ENCODE data around the gene TMCC1.
"Not testable (repeated sequence)": the region's sequence is repeated elsewhere in the genome, so short reads cannot be mapped to it uniquely, and the experiment has no call there.

TMCC1 gene

DNA sequence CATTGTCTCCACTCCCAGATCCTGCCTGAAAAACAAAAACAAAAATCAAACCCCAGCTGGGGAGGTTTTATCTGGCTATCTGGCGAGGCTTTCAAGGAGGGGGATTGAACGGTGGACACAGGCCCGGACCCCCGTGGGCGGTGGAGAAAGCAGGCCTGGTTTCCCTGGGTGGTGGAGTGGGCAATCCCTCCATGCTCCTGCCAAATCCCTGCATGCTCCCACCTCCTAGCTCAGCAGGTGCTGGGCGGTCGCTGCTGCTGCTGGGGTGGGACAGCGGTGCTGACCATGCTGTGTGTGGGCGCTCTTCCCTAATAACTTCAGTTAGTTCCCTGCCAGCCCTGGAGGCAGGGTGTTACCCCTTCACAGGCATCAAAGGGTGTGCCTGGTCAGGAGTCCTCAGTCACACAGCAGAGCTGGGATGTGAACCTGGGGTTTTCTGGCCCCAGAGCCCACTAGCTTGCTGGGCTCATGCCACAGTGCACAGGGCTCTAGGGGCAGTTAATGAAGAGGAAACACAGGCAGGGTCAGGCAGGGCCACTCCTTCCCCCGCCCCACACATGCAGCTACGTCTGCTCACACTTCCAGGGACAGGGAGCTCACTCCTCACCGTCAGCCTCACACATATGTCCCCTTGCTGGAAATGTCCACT is 271.2 kb downstream of the TMCC1 start:
- DNase-seq (ENCODE audit: low read depth): no peak

DNA sequence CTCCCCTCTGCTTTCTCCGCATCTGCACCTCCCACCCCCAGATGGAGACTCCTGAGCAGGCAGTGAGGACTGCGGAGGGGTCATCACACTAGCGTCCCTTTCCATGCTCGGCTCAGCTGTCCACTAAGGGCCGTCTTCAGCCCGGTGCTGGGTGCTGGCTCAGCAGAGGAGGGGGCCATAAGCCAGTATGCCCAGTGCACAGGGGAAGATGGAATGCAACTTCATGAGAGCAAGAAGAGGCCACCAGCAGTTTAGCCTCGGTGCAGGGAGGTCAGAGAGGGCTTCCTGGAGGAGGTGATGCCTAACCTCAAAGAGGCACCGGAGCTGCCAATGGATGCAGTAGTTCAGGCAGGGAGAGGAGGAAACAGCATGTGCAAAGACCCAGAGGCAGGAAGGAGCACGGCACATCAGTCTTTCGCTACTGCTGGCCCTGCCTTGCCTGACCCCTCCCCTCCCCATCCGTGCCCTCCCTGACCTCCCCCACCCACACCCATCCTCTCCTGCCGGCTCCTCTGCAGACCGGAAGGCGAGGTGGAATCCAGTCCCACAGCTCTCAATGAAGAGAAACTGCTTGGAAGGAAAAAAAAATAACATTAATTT is 271.8 kb downstream of the TMCC1 start:
- no peak for DNase-seq (ENCODE audit: low read depth)

DNA sequence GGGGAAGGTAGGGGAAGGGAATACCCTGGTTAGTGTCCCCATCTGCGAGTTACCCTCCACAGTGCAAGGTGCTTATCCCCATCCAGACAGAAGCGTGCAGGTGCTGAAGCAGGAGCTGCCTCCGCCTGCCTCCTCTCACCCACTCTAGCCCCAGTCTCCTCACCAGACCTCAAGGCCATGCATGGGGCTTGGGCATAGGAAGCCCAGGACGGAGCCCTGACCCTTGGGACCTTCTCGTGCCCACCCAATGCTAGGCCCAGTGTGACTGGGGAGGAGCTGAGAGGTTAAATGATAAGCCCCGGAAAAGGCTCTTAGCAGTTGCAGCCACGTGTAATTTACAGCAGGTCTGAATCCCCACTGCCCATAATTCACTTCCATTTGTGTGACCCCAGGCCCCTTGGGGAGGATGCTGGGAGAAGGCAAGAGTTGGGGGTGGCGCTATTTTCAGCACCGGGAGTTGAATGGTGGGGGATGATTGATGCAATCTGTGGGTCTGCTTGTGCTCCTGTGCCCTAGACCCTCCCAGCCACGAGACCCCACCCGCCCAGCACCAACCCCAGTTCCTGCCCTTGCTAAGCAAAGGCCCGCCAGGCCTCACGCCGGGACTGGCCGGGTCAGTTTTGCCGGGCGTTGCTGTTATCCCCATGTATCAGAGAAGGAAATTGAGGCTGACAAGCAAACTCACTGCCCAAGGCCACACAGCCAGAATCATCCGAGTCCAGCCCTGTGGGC is 272.5 kb downstream of the TMCC1 start:
- DNase-seq (ENCODE audit: low read depth): no peak

DNA sequence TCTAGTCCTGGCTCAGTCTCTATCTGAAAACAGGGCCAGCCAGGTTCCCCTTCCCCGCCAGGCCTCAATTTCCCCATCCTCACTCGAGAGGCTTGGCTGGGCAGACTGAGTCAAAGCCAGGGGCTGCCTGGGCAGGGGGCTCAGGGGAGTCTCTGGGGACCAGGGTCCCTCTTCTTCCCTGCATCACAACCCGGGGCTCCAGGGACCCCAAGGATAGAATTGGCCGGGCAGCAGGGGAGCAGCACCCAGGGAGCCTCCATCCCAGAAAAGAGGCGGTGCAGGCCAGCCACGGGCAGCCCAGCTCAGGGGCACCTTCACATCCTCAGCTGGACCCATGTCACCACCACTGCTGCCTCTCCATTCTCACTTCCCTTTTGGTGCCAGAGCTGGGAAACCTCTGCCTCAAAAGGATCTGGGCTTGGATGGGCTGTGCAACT is 273.8 kb downstream of the TMCC1 start:
- DNase-seq (ENCODE audit: low read depth): no peak

DNA sequence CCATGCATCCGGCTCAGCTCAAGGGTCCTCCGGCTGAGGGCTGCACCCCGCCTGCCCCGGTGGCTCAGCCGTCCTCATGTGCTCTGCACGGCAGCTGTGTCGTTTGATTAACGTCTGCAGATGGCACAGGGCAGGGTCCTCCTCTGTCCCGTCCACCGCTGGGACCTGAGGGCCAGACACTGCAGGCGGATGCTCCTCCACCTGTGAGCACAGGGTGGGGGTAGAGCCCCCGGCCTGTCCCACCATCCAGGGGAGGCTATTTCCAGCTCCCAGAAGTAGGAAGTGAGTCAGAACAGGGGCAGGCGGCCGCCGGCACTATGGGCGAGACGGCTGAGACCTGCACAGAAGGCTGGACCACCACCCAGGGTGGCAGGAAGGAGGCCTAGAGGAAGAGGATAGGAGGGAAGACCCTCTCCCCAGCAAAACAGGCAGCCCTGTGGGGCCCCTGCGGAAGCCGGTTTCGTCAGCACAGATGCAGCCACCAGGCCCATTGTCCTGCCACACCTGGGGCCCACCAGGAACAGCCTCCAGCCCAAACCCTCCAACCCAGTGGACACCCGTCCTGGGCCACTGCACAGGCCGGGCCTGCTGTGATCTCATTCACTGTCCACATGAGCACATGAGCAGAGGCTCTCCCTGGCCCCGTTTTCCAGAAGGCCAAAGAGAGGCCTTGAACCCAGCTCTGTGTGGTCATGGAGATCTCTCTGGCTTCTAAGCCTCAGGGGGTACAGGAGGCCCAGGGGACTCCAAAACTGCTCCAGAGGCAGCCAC is 274.4 kb downstream of the TMCC1 start:
- DNase-seq (ENCODE audit: low read depth): no peak

DNA sequence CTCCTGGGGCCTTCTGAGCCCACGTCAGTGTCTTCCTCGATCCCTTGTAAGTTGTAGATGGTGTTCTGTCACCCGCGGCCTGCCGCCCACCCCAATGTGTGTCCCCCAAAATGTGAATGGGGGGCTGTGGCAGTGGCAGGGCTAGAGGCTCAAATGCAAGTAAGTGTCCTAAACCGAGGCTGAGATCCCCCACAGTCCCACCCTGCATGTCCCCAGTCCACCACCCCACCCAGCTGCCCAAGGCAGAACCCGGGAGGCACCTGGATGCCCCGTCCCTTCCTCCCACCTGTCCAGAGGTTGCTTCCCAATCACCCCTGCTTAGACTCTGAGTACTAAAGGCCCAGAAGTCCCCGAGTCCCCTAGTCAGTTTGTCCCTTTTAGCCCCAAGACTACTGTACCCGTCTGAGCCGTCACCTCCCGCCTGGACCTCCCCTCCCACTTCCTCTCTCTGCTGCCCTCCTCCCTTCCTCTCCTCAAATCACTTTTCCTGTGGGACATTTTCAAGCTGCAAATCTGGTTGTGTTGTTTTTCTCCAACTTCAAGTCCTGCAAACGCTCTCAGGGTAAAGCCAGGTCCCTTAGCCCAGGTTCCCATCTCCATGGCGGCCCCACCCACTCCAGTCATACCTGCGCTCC is 275.2 kb downstream of the TMCC1 start:
- DNase-seq (ENCODE audit: low read depth): no peak

DNA sequence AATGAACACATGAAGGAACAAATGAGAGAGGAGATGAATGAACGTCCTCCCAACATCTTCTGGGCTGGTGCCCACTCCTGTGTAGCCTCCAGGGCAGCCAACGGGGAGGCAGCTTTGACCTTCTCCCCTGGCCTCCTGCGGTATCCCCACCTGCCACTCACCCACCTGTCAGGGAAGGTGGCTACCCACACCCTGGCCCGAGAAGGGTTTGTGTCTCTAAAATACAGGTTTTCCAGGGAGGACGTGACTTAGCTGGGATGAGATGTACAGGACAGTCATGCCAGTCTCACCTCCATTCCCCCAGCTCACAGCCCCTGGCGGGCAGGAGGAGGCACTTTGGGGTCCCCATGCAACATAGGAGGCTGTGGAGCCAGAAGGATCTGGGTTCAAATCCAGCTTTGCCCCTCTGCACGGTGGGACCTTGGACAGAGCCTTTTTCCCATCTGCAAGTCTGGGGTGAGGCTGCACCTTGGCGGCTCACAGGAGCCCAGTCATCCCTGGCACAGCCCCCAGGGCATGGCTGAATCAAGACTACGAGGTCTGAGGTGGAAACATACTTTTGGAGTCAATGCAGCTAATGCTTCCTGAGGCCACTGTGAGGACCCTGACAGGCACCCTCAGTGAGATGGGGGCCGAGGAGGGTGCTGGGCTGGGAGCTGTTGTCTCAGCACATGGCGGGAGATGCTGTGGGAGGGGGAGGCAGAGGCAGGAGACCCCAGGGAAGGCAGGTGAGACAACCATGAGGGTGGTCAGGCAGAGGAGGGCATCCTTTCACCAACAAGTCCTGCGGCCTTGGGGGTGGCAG is 275.9 kb downstream of the TMCC1 start:
- DNase-seq (ENCODE audit: low read depth): no peak

DNA sequence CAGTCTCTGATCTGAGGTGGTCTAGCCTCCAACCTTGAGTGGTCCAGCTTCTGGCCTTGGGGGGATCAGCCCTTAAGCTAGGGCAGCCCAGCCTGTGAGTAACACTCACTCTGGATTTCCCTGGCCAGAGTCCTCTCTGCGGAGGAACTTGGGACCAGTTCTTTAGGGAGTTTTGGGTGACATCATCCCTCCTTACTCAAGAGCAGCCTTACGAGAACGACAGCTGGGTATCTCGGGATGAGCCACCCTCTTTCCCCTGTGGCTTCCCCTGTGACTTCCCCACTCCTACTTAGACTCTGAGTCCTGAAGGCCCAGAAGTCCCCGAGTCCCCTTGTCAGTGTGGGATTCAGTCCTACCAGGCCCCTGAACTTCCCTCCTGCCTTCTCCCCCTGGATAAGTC is 276.8 kb downstream of the TMCC1 start:
- DNase-seq (ENCODE audit: low read depth): peak; percentile 69

DNA sequence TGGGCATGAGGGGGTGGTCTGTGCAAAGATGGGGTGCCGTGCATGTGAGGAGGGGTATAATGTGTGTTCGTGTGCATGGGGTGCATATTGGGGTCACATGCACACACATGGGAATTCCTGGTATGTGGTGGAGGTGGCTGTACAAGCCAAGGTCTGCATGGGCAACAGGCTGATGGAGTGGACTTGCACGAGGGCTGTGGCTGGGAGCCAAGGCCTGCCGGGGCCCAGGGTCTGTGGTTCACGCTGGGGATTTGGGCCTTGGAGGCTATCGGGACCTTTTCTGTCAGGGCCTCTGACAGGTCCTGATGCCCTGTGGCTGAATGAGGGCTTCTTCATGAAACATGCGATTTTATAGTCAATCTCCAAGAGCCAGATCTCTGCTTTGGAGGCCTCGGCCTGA is 277.2 kb downstream of the TMCC1 start:
- no peak for DNase-seq (ENCODE audit: low read depth)

DNA sequence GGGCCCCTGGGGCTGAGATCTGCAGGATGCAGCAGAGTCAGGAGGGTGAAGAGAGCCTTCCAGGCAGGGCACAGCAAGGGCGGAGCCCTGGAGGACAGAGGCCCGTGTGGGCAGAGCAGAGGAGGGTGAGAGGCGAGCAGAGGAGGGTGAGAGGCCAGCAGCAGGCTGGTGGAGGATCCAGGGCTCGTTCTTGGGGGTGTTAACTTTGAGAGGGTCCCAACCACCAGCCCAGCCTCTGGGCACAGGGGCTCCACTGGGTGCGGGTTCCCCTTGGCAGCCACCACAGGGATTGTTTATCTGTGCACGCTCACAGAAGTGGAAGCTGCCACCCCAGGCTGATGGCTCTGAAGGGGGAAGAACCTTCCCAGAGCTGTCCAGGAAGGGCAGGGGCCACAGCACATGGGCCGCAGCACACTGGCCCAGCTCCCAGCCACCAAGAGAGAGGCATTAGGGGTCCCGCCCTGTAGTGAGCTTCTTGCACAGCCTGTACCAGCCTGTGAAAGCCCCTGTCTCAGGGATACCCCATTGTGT is 277.7 kb downstream of the TMCC1 start:
- no peak for DNase-seq (ENCODE audit: low read depth)

DNA sequence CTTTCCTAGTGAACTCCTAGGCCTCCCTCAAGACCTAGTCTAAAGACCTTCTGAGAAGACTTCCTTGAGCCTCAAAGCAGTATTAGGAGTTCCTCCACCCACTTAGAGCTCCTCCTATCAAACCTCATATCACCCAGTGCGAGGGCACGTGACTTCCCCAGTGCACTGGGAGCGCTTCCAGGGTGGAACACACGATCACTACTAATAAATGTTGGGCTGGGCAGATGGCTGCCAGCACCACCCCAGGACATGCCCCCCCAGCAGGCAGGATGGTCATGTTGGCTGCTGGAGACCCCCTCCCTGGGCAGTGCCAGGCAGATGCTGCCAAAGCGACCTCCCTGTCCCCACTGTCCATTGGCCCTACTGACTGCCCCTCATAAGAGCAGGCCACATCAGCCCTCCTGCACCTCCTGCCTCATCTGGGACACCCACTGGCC is 278.6 kb downstream of the TMCC1 start:
- DNase-seq (ENCODE audit: low read depth): peak; percentile 30

DNA sequence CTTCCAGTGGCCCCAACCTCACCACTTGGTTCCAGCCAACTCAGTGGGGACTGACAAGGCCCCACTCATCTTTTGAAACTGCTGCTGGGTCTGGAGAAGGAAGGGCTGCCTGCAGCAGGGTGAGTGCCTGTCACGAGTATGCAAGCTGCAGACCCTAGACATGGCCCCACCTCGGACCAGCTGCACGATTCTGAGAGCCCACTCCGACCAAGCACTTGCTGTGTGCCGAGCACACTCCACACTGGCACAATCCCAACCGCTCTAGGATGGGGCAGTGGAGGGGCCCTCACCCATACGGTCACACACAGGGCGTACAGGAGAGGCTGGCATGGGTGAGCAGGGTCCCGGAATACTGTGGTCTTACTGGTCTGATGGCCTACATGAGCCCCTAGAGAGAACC is 279.1 kb downstream of the TMCC1 start:
- DNase-seq (ENCODE audit: low read depth): no peak

DNA sequence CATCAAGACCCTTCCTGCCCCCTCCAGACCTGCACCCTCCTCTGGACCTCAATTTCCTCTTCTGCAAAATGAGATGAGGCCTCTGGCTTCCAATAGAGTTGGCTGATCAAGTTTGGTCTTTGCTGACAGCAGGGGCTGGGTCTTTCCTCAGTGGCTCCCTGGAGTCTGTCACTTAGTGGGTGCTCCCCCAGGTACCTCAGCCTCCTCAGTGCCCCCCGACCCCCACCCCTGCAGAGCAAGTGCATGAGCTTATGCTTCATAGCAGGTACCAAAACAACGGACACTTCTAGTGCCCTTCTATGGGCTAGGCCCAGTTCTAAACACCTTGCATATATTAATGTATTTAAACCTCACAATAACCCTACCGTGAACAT is 280.2 kb downstream of the TMCC1 start:
- DNase-seq (ENCODE audit: low read depth): no peak

DNA sequence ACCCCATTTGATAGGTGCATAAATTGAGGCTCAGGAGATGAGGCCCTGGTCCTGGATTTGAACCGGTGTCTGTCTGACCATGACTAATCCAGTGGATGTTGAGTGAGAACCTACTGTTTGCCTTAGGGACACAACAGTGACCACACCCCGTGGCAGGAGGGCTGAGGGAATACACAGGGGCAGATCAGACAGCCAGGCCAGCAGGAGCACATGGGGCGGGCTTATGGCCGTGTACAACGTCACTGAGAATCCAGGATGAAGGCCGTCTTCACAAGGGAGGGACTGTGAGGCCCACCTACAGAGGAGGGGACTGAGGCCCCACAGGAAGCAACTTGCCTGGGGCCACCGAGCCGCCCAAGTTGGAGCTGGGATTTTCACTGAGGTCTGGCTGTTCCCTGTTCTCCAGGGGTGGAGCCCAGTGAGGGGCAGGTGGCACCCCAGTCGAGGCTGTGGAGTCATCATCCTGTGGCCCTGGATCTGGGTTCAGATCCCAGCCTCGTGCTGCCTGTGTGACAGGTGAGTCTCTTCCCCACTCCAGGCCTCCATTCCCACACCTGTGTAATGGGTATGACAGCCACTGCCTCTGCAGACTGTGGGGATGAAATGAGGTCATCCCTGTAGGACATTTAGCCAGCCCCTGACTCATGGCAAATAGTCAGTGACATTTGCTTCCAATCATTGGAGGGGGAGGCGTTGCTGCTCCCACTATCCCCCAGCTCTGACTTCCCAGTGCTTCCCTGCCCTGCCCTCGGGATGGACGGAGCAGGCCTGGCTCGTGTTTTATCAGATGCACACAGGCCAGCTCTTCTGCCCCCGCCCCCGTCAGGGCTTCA is 280.8 kb downstream of the TMCC1 start:
- DNase-seq (ENCODE audit: low read depth): no peak

DNA sequence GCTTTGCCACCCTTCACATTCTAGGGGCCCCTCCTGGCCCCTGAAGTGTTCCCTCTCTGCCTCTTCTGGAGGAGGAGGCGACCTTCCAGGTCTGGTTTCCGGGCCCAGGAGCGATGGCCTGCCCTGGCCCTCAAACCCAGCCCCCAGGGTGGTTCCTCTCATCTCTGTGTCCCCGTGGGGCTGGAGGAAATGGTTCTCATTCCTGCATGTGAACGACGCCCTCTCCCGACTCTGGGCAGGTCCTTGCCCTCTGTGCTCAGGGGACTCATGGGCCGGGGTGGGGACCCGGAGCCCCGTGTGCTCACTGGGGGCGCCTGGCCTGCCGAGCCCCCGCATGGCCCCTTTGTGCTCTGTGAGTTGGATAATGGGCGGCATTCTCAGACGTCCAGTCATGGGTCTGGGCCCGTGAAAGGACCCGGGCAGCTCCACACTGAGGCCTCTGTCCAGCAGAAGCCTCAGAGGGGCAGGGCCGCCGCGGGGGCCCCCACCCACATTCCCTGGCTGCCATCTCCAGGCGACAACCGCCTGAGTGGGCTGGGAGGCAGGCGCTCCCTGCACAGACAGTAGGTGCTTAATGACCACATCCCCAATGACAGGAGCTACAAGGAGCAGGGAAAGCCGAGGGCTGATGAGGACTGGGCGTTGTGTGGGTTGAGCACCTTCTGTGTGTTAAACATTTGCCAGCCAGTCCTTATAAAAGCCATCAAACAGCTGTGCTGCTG is 281.5 kb downstream of the TMCC1 start:
- DNase-seq (ENCODE audit: low read depth): no peak

DNA sequence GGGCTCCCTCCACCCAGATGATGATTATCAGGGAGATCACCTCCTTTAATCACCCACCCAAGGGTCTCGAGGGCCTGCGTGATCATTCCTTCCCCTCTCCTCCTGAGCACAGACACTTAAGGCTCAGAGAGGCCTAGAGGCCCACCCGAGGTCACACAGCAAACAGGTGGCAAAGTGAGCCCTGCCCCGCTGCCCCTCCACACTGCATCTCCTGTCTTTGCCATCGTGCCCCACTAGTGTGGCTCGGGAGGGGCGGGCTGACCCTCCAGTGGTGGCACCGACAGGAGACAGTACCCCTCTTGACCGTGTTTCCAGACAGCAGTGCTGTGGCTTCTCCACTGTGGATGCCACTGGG is 282.1 kb downstream of the TMCC1 start:
- DNase-seq (ENCODE audit: low read depth): no peak

DNA sequence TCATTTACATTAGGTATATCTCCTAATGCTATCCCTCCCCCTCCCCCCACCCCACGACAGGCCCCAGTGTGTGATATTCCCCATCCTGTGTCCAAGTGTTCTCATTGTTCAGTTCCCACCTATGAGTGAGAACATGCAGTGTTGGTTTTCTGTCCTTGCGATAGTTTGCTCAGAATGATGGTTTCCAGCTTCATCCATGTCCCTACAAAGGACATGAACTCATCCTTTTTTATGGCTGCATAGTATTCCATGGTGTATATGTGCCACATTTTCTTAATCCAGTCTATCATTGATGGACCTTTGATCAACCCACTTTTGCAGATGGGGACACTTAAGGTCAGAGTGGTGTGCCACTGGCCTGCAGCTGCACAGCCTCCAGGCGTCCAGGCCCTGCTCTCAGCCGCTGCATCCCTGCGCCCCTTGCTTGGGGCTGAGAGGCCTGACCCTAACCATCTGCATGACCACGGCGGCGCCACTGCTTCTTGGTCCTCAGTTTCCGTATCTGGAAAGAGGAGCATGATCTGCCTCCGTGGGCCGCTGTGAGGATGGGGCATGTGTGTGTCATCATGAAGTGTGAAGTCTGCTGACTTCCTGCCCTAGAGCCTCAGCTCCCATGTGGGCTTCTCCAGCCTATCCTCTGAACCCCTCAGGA is 282.6 kb downstream of the TMCC1 start:
- not testable (repeated sequence) for DNase-seq (ENCODE audit: low read depth)

DNA sequence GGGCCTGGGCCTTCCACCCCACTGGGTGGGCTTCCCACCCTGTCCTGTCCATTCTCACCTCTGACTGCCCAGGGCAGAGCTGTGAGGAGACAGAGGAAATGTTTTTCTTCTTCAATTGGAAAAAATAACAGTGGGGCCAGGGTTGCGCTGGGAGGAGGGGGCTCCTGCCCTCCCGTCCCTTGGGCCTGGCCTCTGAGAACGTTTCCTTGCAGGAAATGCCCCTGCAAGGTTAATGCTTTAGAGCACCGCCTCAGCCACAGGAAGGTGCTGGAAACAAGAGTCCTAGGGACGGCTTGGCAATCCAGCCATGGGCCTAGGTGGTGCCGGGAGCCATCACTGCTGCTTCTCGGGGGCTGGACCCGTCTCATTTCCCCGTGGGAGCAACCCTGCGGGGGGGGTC is 283.2 kb downstream of the TMCC1 start:
- no peak for DNase-seq (ENCODE audit: low read depth)

DNA sequence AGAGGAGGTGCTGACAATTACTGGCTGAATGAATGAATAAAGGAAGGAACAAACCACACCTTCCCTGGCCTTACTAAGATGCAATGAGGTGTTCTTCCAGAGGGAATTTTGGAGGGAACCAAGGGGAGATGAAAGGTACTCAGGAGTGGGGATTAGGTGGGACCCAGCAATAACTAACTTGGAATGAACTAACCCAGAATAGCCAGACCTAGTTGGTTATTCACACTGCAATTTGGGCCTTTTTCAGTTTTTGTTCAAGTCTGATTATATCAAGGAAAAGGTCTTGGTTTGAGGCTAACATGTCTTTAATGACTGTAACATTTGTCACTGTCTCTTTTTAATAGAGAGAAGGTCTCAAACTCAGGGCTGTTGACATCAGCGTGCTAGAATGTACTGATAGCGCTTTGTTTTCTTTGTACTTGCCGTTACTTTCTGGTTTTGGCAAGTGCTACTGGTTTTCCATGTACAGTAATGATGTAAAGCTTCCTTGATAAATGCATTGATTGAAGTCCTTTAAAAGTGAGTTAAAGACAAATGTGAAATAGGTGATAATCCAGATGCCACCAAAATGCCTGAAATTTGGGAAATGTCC is 283.8 kb downstream of the TMCC1 start:
- no peak for DNase-seq (ENCODE audit: low read depth)

Measured in fibroblast of gingiva (primary cell).